ENCODE results near the gene GPR61. TPM values are rescaled to one million over a fixed set of nuclear protein-coding genes. Genes with fewer than 3 reads are reported as not detected.

The GPR61 gene
- total RNA-seq, 5 donors from 2014 or later (not counting 1 experiment from before 2014, with no cell fraction given): 0.16 to 0.75 (median 0.39) TPM

GRCh38 chr1:109589679-109590078 lies 50.0 kb downstream of the GPR61 start:
- H3K4me1 Mint-ChIP-seq: peaks cover 0 to 13% (median 0%) of the 10 kb centered on the region in 3 donors
- H3K27ac Mint-ChIP-seq: peak overlapping the region in 1 of 2 donors; percentile 15
- Histone ChIP-seq H3K27ac (ENCODE audit: low read length) (no peak overlapping the region), H3K4me1 (ENCODE audit: control insufficient read depth in 1 of 2, extremely low read depth in 1 of 2, insufficient read depth in 2 of 2, low read length in 2 of 2) (no peaks in the 10 kb centered on the region), H3K36me3 (ENCODE audit: control insufficient read depth in 2 of 2, extremely low read depth in 1 of 2, insufficient read depth in 1 of 2, low read length in 1 of 2) (peaks cover 0 to 77% of the 10 kb centered on the region in 2 donors), H3K27me3 (replicated peaks in 1 of 2; ENCODE audit: control insufficient read depth in 2 of 2, extremely low read depth in 1 of 2, insufficient read depth in 2 of 2, low read length in 1 of 2) (no peaks in the 10 kb centered on the region), H3K9me3 (no peaks in the 10 kb centered on the region), H3K4me3 (ENCODE audit: control insufficient read depth in 1 of 2, extremely low read depth in 1 of 2, low read length in 1 of 2) (no peak overlapping the region)
- CTCF ChIA-PET: interaction anchor here in 1 of 2 donors (1.1 kb wide), 1 partner anchor 24 kb away, joined by 3 read pairs; no protein-coding TSS in a partner anchor
- no peak overlapping the region for H3K4me3 Mint-ChIP-seq
- no peaks in the 10 kb centered on the region for H3K27me3 Mint-ChIP-seq
- H3K36me3 Mint-ChIP-seq: peaks cover 67% of the 10 kb centered on the region
- no peak for ATAC-seq (replicated peaks in 1 of 4)
- DNase-seq: no peak
- H3K9me3 Mint-ChIP-seq: no peaks in the 10 kb centered on the region
- POLR2A ChIA-PET: no interaction called here

- Histone ChIP-seq H3K4me1 (ENCODE audit: control insufficient read depth in 1 of 2, extremely low read depth in 1 of 2, insufficient read depth in 2 of 2, low read length in 2 of 2) (no peaks in the 10 kb centered on the region), H3K27me3 (replicated peaks in 1 of 2; ENCODE audit: control insufficient read depth in 2 of 2, extremely low read depth in 1 of 2, insufficient read depth in 2 of 2, low read length in 1 of 2) (no peaks in the 10 kb centered on the region), H3K27ac (ENCODE audit: low read length) (no peak overlapping the region), H3K9me3 (no peaks in the 10 kb centered on the region), H3K36me3 (ENCODE audit: control insufficient read depth in 2 of 2, extremely low read depth in 1 of 2, insufficient read depth in 1 of 2, low read length in 1 of 2) (peaks cover 0 to 56% of the 10 kb centered on the region in 2 donors), H3K4me3 (ENCODE audit: control insufficient read depth in 1 of 2, extremely low read depth in 1 of 2, low read length in 1 of 2) (no peak overlapping the region)
- peaks cover 0 to 11% (median 0%) of the 10 kb centered on the region in 3 donors for H3K4me1 Mint-ChIP-seq
- H3K27ac Mint-ChIP-seq: no peak overlapping the region
- ATAC-seq (replicated peaks in 1 of 4) (no peak), DNase-seq (no peak)
- CTCF ChIA-PET: no interaction called here
- H3K36me3 Mint-ChIP-seq: peaks cover 52% of the 10 kb centered on the region
- no peaks in the 10 kb centered on the region for H3K9me3 Mint-ChIP-seq
- POLR2A ChIA-PET: no interaction called here
- H3K27me3 Mint-ChIP-seq: no peaks in the 10 kb centered on the region
- H3K4me3 Mint-ChIP-seq: no peak overlapping the region
Observed at GRCh38 chr1:109592916-109593315, 53.2 kb downstream of the GPR61 start.

- no peaks in the 10 kb centered on the region for H3K4me1 ChIP-seq (ENCODE audit: control insufficient read depth in 1 of 2, extremely low read depth in 1 of 2, insufficient read depth in 2 of 2, low read length in 2 of 2)
- CTCF ChIA-PET: interaction anchor here in 1 of 2 donors (0.7 kb wide), 1 partner anchor 60 kb away, joined by 3 read pairs; the partner anchor contains the start of gene GSTM4
- H3K9me3 ChIP-seq: no peaks in the 10 kb centered on the region
- H3K4me1 Mint-ChIP-seq: peaks cover 0 to 5% (median 2%) of the 10 kb centered on the region in 3 donors
- no CpG with 5 or more reads among the region's 2 CpGs for WGBS (ENCODE audit: insufficient coverage)
- no peaks in the 10 kb centered on the region for H3K27me3 Mint-ChIP-seq
- no peak overlapping the region for H3K4me3 Mint-ChIP-seq
- ATAC-seq (replicated peaks in 1 of 4) (no peak), DNase-seq (no peak)
- POLR2A ChIA-PET: no interaction called here
- no peaks in the 10 kb centered on the region for H3K27me3 ChIP-seq (replicated peaks in 1 of 2; ENCODE audit: control insufficient read depth in 2 of 2, extremely low read depth in 1 of 2, insufficient read depth in 2 of 2, low read length in 1 of 2)
- peaks cover 0 to 42% of the 10 kb centered on the region in 2 donors for H3K36me3 ChIP-seq (ENCODE audit: control insufficient read depth in 2 of 2, extremely low read depth in 1 of 2, insufficient read depth in 1 of 2, low read length in 1 of 2)
- H3K27ac ChIP-seq (ENCODE audit: low read length): no peak overlapping the region
- H3K36me3 Mint-ChIP-seq: peaks cover 45% of the 10 kb centered on the region
- no peak overlapping the region for H3K27ac Mint-ChIP-seq
- no peaks in the 10 kb centered on the region for H3K9me3 Mint-ChIP-seq
- no peak overlapping the region for H3K4me3 ChIP-seq (ENCODE audit: control insufficient read depth in 1 of 2, extremely low read depth in 1 of 2, low read length in 1 of 2)
Observed at GRCh38 chr1:109595531-109595930, 55.9 kb downstream of the GPR61 start.

Other genes starting within 250 kb of the GPR61 start
- not detected for gene MYBPHL, start 232.9 kb upstream of the GPR61 start, total RNA-seq
- gene SORT1, start 142.0 kb upstream of the GPR61 start, total RNA-seq: 1 to 10 TPM in 4 of 5 donors, under 1 TPM in 1; 0.82 to 2.9 (median 1.5) TPM
- gene PSMA5, start 113.4 kb upstream of the GPR61 start, total RNA-seq: 10 to 100 TPM; 41.1 to 91.2 (median 75.5) TPM
- under 1 TPM in 4 of 5 donors, not detected in 1; 0.09 to 0.13 (median 0.11) TPM for gene SYPL2, start 73.3 kb upstream of the GPR61 start, total RNA-seq
- gene ATXN7L2, start 56.0 kb upstream of the GPR61 start, total RNA-seq: 10 to 100 TPM in 4 of 5 donors, 1 to 10 TPM in 1; 9.7 to 13.2 (median 12.5) TPM
- 10 to 100 TPM; 23.6 to 42.6 (median 39.5) TPM for gene CYB561D1, start 45.8 kb upstream of the GPR61 start, total RNA-seq
- gene AMIGO1, start 30.1 kb upstream of the GPR61 start, total RNA-seq: 10 to 100 TPM; 13.2 to 28.2 (median 21.5) TPM
- 1 to 10 TPM; 5.4 to 7.2 (median 6.5) TPM for gene GNAI3, start 8.7 kb downstream of the GPR61 start, total RNA-seq
- gene GNAT2, start 79.7 kb downstream of the GPR61 start, total RNA-seq: not detected
- gene AMPD2, start 80.0 kb downstream of the GPR61 start, total RNA-seq: 100 to 1,000 TPM in 3 of 5 donors, 10 to 100 TPM in 2; 90.2 to 285 (median 100) TPM
- 10 to 100 TPM; 14.6 to 28.5 (median 20.8) TPM for gene GSTM4, start 116.2 kb downstream of the GPR61 start, total RNA-seq
- 100 to 1,000 TPM in 1 of 5 donors, 10 to 100 TPM in 4; 51.9 to 102 (median 77.4) TPM for gene GSTM2, start 128.2 kb downstream of the GPR61 start, total RNA-seq
- 10 to 100 TPM in 4 of 5 donors, under 1 TPM in 1; 0.44 to 50.3 (median 30.7) TPM for gene GSTM1, start 147.9 kb downstream of the GPR61 start, total RNA-seq
- gene GSTM5, start 172.4 kb downstream of the GPR61 start, total RNA-seq: under 1 TPM; 0.12 to 0.63 (median 0.23) TPM
- gene GSTM3, start 201.2 kb downstream of the GPR61 start, total RNA-seq: 10 to 100 TPM in 4 of 5 donors, 1 to 10 TPM in 1; 8.4 to 17.1 (median 10.3) TPM
- under 1 TPM in 2 of 5 donors, not detected in 3; 0.47 to 0.49 TPM for gene EPS8L3, start 224.1 kb downstream of the GPR61 start, total RNA-seq

Measured in T-cell (primary cell).